Activated T-cell treated with anti-CD3 and anti-CD28 coated beads, Interleukin-2, amount 50 U/mL, for 4 hours (primary cell): ENCODE measurements around the gene LSP1. TPM values are rescaled to one million over a fixed set of nuclear protein-coding genes. Genes with fewer than 3 reads are reported as not detected.
A peak's percentile ranks its signal among the peaks of the same experiment; 100 is the strongest.
"Not testable (repeated sequence)": the region's sequence is repeated elsewhere in the genome, so short reads cannot be mapped to it uniquely, and the experiment has no call there.

Experiments
- ATAC-seq, 2 donors: fragments of 200-7000 bp; cut with Tn5 transposase; one replicate each; pipeline ENCODE4 v1.10.0; 2021
- DNase-seq: peaks from one replicate; pipeline ENCODE4 v3.0.0-alpha.2; 2020
- H3K27me3 Mint-ChIP-seq: one replicate; pipeline ENCODE4 v1.8.0; 2021; ENCODE audit warnings: low read depth, mixed read lengths
- H3K36me3 Mint-ChIP-seq: one replicate; pipeline ENCODE4 v1.8.0; 2022; ENCODE audit warnings: mixed read lengths; ENCODE audit not compliant: insufficient read depth
- H3K4me1 Mint-ChIP-seq: one replicate; pipeline ENCODE4 v1.8.0; 2021; ENCODE audit warnings: low read depth, mixed read lengths
- H3K4me3 Mint-ChIP-seq: one replicate; pipeline ENCODE4 v1.8.0; 2021; ENCODE audit warnings: mild to moderate bottlenecking, moderate library complexity, mixed read lengths
- H3K9me3 Mint-ChIP-seq: one replicate; pipeline ENCODE4 v1.8.0; 2021; ENCODE audit warnings: mixed read lengths
- total RNA-seq, 3 donors: library from RNA; stranded (reverse); gene quantifications; one replicate each; pipeline ENCODE4 v1.2.1, GENCODE V29; 2021

The LSP1 gene
- total RNA-seq, 3 donors from 2014 or later = 34.6 to 71.7 (median 60.6) TPM

- not testable (repeated sequence) for H3K4me3 Mint-ChIP-seq, H3K27me3 Mint-ChIP-seq, H3K9me3 Mint-ChIP-seq, H3K36me3 Mint-ChIP-seq, ATAC-seq, DNase-seq
- peaks cover 23% of the 10 kb centered on the region for H3K4me1 Mint-ChIP-seq
These were observed 23.0 kb downstream of the LSP1 start for GRCh38 chr11:1875851-1876301.

DNA sequence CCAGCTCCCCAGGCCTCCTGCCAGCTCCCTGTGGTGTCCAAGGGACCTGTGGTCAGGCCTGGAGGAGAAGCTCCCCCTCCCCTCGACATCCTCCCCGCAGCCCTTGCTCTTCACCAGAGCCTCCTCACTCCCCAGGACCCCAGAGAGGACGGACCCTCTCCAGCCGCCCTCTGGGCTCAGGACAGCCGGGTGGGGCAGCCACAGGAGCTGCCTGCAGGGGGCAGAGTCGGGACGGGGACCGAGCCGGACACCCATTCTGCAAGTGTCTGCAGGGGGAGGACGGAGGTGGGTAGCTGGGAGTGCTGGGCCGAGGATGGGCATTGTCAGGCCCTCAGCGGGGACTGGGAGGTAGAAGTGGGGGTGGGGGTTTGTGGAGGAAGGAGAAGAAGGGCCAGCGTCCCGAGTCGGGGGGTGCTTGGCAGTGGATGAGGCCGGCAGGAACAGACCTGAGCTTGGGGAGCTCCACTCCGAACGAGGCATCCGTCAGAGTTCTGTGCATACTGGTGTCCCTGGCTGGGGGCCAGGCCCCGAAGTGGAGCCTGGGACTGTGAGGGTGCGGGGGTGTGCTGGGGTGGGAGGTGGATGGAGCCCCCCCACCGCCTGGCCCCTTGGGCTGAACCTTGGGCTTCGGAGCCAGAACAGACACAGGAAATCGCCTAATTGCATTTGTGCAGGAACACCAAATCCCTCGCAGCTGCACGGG lies 23.6 kb downstream of the LSP1 start:
- no peak for ATAC-seq
- Mint-ChIP-seq H3K4me1 (peaks cover 20% of the 10 kb centered on the region), H3K4me3 (no peak overlapping the region)

DNA sequence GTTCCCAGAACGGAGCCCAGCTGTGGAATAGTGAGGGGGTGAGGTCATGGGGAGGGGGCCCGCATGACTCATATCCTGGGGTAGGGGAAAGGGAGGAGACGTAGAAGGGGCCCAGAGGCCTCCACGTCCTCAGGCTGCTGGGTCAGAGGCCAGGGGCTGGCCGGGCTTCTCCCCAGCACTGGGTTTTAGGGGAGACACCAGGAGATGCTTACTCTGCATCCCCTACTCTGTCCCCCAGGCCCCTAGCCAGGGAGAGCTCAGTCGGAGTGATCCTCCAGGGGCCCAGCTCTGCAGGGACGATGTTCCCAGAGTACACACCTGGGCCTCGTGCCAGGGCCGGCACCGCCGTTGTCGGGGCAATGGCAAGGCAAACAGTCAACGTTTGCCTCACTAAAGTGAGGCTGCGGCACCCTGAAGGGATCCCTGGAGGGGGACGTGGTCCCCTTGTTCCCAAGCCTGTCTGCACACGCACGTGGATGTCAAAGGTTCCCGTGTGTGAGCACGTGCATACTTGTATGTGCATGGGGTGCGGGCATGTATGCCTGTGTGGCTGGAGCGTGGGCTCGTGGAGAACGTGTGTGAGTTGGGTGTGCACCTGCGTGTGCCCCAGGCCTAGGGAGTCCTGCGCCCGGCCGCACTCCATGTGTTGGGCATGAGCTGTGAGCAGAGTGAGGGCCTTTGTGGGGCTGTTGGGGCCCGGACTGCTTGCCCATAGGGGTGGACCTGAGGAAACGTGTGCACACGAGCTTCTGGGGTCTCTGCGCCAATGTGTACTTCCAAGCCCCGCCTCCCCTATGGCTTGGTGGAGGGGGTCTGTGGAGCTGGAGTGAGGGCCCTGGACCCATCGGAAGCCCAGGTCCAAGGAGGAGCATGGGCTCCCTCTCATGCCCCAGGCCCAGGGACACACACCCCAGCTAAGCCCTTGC lies 24.6 kb downstream of the LSP1 start:
- no peaks in the 10 kb centered on the region for H3K9me3 Mint-ChIP-seq
- H3K4me3 Mint-ChIP-seq = no peak overlapping the region
- peaks cover 12% of the 10 kb centered on the region for H3K4me1 Mint-ChIP-seq
- ATAC-seq (no peak), DNase-seq (no peak)
- no peaks in the 10 kb centered on the region for H3K27me3 Mint-ChIP-seq
- no peaks in the 10 kb centered on the region for H3K36me3 Mint-ChIP-seq

More for the DNA sequence above, 23.6 kb downstream of the LSP1 start:
- no peak for DNase-seq
- no peaks in the 10 kb centered on the region for H3K27me3 Mint-ChIP-seq
- H3K36me3 Mint-ChIP-seq = no peaks in the 10 kb centered on the region
- no peaks in the 10 kb centered on the region for H3K9me3 Mint-ChIP-seq

DNA sequence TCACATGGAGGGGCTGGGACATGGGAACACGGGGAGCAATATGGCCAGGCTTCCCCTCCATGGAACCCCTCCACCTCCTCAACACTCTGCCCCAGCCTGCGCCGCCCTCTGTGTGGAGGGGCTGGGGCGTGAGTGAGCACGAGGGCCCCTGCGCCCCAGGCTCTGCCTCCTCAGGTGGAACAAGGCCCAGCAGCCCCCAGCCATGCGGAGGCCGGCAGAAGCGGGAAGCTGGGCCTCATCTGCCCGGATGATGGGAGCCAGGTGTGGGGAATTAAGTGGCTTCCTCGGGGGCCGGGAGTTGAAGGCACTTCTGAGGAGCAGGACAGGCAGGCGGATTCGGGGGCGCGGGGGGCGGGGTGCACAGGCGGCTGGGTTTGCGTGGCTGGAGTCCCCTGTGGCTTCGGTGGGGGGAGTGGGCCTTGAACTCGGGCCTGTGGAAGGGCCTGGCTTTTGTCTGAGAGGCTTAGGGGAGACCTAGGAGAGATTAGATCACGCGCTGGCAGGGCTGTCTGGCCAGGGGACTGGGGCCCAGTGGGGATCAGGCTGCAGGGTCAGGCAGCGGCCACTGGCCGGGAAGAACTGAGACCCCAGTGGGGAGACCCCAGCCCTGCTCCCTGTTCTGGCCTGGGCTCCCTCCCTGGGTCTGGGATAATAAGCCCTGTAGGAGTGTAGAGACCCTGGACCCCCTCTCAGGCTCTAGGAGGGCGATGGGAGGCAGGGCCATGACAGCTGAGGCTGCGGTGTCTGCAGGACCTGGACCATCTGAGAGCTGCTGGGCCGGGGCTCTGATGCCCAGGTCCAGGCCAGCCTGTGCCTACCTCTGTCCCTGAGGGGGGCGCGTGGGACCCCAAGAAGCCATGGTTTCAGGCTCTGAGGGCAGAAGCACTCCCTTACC lies 25.5 kb downstream of the LSP1 start:
- H3K4me3 Mint-ChIP-seq = no peak overlapping the region
- no peak for ATAC-seq
- H3K4me1 Mint-ChIP-seq = peaks cover 8% of the 10 kb centered on the region
- no peak for DNase-seq
- H3K9me3 Mint-ChIP-seq = no peaks in the 10 kb centered on the region
- no peaks in the 10 kb centered on the region for H3K27me3 Mint-ChIP-seq
- H3K36me3 Mint-ChIP-seq = no peaks in the 10 kb centered on the region

GRCh38 chr11:1879342-1879940 lies 26.6 kb downstream of the LSP1 start:
- H3K4me1 Mint-ChIP-seq = peaks cover 8% of the 10 kb centered on the region
- no peak overlapping the region for H3K4me3 Mint-ChIP-seq
- DNase-seq (no peak), ATAC-seq (no peak)
- H3K27me3 Mint-ChIP-seq = no peaks in the 10 kb centered on the region
- no peaks in the 10 kb centered on the region for H3K9me3 Mint-ChIP-seq
- H3K36me3 Mint-ChIP-seq = no peaks in the 10 kb centered on the region

DNA sequence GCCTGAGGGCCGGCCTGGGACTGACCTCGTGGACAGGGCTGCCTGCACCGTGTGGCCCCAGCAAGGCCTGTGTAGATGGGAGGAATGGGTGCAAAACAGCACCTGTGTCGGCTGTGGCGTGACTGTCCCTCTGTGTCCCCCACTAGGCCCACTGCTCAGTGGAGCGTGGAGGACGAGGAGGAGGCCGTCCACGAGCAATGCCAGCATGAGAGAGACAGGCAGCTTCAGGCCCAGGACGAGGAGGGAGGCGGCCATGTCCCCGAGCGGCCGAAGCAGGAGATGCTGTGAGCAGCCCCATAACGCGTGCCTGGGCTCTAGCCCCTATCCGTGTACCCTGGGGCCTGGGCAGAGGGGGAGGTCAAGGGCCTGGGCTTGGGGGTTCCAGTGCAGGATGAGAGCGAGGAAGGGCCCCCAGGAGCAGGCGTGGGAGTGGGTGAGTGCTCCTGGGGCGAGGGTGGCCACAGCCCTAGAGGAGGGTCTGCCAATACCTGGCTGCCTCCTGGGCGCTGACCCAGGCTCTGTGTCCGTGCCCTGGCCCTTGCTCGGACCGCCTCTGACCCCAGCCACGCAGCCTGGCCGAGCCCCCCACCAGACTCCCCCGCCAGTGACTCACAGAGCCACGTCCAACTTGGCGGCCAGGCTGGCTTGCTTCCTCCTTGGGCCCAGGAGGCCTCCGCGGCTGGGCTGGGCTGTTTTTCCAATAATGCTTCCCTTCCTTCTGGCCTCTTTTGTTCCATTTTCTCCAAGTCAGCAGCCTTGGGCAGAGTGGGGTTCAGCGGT lies 27.2 kb downstream of the LSP1 start:
- no peaks in the 10 kb centered on the region for H3K27me3 Mint-ChIP-seq
- no peak for DNase-seq
- no peak for ATAC-seq
- no peak overlapping the region for H3K4me3 Mint-ChIP-seq
- no peaks in the 10 kb centered on the region for H3K36me3 Mint-ChIP-seq
- H3K4me1 Mint-ChIP-seq = peaks cover 7% of the 10 kb centered on the region
- H3K9me3 Mint-ChIP-seq = no peaks in the 10 kb centered on the region

DNA sequence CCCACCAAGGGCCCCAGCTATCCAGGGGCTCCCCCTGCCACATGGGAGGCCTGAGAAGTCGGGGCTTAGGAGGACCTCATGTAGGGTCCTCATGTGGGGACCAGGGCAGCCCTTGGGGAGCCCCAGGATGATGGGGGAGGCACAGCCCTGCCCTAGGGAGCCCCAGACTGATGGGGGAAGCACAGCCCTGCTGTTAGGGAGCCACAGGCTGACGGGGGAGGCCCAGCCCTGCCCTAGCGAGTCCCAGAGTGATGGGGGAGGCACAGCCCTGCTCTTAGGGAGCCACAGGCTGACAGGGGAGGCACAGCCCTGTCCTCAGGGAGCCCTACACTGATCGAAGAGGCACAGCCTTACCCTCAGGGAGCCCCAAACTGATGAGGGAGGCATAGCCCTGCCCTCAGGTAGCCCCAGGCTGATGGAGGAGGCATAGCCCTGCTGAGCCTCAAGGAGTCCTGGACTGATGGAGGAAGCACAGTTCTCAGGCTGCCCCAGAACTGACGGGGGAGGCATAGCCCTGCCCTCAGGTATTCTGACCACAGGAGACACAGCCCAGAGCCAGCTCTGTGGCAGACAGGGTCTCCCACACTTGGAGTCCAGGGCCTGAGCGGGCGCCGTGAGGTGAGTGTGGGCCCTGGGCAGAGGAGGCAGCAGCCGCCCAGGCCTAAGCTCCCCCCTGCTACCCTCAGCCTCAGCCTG lies 28.0 kb downstream of the LSP1 start:
- Mint-ChIP-seq H3K4me3 (no peak overlapping the region), H3K36me3 (no peaks in the 10 kb centered on the region), H3K27me3 (no peaks in the 10 kb centered on the region), H3K9me3 (no peaks in the 10 kb centered on the region), H3K4me1 (peaks cover 3% of the 10 kb centered on the region)
- ATAC-seq (no peak), DNase-seq (no peak)

DNA sequence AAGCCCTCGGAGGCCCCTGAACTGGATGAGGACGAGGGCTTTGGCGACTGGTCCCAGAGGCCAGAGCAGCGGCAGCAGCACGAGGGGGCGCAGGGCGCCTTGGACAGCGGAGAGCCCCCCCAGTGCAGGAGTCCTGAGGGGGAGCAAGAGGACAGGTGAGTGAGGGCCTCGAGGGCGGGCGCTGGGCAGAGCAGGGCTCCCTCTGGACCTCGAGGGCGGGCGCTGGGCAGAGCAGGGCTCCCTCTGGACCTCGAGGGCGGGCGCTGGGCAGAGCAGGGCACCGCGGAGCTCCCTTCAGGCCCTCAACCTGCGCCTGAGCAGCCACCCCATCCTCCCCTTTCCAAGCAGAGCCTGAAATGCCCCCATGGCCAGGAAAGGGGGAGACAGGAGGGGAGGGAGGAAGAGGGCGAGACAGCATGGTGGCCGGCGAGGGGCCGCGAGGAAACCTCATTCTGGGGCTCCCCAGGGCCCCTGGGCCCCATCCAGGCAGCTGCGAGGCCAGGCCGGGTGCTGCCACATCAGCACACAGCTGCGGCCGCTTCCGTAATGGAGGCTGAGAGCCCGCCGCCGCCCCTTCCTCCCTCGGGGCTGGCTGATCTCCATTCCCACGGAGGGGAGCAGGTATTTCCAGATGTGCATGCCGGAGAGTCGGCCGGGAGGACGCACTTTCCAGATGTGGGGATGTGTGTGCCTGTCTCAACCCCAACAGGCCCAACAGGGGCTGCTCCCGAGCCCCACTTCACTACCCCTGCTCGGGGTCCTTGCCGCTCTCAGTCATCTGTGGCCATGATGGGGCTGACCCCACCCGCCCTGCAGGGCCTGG lies 28.8 kb downstream of the LSP1 start:
- H3K4me1 Mint-ChIP-seq = peaks cover 3% of the 10 kb centered on the region
- H3K4me3 Mint-ChIP-seq = no peak overlapping the region
- no peaks in the 10 kb centered on the region for H3K9me3 Mint-ChIP-seq
- no peaks in the 10 kb centered on the region for H3K27me3 Mint-ChIP-seq
- peak; percentile 8 to 21 for ATAC-seq
- no peak for DNase-seq
- no peaks in the 10 kb centered on the region for H3K36me3 Mint-ChIP-seq

- Mint-ChIP-seq H3K9me3 (no peaks in the 10 kb centered on the region), H3K36me3 (no peaks in the 10 kb centered on the region), H3K4me1 (peaks cover 5% of the 10 kb centered on the region), H3K27me3 (no peaks in the 10 kb centered on the region), H3K4me3 (no peak overlapping the region)
- ATAC-seq (peak; percentile 92 to 97), DNase-seq (peak; percentile 83)
These were observed 29.7 kb downstream of the LSP1 start for GRCh38 chr11:1882265-1883238.

GRCh38 chr11:1883346-1884302 lies 30.7 kb downstream of the LSP1 start:
- DNase-seq = no peak
- peaks cover 14% of the 10 kb centered on the region for H3K4me1 Mint-ChIP-seq
- no peaks in the 10 kb centered on the region for H3K9me3 Mint-ChIP-seq
- no peaks in the 10 kb centered on the region for H3K36me3 Mint-ChIP-seq
- H3K4me3 Mint-ChIP-seq = no peak overlapping the region
- H3K27me3 Mint-ChIP-seq = no peaks in the 10 kb centered on the region
- ATAC-seq = no peak
